Kidney glomerular epithelial cell (primary cell): ENCODE measurements around the gene NCSTN.

ENCODE experiments used
- DNase-seq: peaks from one replicate; lab custom pipeline; 2025; lab: John Stamatoyannopoulos, UW

NCSTN gene

DNA sequence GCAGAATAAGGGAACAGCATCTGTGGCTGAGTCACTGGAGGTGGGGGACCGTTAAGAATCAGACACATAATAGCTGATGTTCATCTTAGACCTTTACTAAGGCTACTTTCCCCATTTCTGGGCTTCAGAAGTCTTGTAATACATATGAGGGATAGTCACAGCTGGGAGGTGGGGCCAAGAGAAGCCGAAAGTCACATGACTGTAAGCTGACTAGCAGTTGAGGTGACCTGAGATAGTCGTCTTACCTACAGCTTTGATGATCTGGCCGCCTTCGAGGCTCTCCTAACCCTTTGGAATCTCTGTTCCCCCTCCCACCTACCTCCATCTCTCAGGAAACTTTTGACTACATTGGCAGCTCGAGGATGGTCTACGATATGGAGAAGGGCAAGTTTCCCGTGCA, 9.4 kb downstream of the NCSTN start:
- DNase-seq, result no peak

DNA sequence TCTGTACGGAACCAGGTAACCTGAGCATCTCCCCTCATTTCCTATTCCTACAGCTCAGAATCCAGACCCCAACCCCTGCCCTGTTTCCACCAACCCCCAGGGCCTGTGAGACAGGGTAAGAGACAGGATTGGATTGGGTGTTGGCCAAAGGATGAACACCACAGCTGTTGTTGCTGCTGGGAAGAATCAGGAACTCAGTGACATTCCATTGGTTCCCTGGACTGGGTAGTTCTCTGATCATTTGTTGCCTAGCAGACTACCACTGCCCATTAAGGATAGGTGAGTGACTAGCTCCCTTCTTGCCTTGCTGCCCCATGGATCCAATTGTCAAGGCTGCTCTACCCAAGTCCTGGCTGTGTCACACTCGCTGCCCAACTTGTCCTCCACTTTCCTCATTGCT, 10.0 kb downstream of the NCSTN start:
- DNase-seq, result no peak

DNA sequence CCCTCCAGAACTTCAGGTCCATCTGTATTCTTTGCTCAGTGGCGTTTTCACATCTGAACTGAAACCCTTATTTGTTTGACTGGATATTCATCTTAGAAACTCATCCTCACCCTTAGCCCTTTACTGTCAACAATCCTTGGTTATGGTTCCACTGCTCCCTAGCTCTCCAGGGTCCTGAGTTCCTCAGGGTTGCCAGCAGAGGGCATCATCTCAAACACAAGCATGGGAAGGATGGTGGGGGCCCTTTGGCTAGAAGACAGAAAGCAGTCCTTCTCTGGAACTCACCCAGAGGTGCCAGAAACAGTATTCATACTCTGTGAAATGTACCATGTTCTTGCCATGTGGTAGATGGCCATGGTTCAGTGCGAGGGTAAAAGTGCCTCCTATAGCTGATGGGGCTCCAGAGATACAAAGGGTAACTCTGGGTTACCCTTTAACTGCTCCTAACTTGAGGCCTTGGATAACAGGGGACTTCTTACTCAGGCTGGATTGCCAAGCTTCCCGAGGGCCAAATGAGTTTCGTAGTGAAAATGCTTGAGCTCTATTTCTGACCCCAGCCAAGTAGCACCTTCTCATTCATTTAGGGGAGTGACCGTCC, 11.3 kb downstream of the NCSTN start:
- DNase-seq, result peak; percentile 15

DNA sequence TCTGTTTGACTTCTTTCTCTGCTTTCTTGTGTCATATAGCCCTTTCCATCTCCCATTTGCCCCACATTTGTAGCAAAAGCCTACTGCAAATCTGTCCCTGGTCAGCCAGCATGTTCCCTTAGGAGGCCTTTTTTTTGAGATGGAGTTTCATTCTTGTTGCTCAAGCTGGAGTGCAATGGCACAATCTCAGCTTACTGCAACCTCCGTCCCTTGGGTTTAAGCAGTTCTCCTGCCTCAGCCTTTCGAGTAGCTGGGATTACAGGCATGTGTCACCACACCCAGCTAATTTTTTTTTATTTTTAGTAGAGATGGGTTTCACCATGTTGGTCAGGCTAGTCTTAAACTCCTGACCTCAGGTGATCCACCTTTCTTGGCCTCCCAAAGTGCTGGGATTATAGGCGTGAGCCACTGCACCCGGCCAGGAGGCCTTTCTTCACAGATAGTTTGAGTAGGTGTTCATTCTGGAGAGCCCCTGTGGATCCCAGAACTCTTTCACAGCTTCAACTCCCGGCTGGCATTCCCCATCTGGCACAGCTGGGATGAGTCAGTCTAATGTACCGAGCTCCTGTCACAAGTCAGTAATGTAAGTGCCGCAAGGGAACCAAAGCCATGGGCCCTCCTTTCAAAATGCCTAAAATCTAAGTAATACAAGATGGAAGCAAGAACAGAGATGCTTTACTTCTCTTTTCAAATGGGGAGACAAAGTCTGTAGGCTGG, 14.3 kb downstream of the NCSTN start:
- DNase-seq, result no peak

DNA sequence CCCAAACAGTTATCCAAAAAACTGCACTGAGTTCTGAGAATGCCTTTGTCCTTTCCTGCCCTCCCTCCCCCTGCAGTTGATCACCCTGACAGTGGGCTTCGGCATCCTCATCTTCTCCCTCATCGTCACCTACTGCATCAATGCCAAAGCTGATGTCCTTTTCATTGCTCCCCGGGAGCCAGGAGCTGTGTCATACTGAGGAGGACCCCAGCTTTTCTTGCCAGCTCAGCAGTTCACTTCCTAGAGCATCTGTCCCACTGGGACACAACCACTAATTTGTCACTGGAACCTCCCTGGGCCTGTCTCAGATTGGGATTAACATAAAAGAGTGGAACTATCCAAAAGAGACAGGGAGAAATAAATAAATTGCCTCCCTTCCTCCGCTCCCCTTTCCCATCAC, 14.9 kb downstream of the NCSTN start:
- no peak for DNase-seq

DNA sequence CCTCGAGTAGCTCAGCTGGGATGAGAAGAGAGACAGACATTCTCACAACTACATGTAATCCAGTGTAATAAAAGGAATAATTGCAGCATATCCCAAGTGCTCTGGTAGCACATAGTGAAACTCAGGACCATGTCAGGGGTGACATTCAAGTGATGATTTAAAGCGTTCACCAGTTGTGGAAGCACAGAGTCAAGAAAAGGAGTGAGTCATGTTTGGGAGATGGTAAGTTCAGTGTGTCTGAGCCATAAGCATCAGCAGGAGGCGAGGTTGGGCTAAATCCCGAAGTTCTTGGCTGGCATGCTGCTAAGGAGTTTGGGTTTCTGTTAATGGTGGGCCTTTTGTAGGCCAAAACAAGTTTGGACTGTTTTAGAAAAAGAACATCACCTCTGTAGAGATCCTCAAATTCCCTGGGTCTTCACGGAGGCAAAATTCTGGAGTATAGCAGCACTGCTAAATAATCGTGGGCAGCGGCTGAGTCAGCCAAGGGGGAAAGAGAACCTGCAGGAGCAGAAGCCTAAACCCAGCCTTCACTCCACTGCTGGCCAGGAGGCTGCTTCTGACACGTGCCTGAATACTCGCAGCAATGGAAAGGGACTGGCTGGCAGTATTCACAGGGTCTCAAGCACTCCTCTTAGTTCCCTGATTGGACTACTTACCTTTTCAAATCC, 16.5 kb downstream of the NCSTN start:
- no peak for DNase-seq

DNA sequence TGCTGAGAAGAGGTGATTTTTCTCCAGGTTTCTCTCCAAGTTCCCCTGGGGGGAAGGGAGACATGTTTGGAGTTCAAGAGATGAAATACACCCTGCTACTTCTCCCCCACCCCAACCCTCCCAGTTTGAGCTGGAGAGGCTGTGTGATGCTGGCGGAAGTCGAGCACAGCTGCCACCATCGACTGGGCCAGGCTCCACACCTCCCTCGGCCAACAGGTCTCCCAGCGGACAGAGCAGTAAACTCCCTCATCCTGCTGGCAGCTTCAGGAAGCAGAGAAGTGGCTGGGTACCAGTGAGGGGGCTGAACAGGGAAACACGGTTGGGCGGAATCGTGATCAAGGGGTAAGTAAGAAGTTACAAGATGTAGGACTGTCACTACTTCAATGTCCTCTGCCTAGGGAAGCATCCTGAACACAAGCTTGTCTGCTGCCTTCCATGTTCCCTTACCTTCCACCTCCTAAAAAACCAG, 17.1 kb downstream of the NCSTN start:
- no peak for DNase-seq

DNA sequence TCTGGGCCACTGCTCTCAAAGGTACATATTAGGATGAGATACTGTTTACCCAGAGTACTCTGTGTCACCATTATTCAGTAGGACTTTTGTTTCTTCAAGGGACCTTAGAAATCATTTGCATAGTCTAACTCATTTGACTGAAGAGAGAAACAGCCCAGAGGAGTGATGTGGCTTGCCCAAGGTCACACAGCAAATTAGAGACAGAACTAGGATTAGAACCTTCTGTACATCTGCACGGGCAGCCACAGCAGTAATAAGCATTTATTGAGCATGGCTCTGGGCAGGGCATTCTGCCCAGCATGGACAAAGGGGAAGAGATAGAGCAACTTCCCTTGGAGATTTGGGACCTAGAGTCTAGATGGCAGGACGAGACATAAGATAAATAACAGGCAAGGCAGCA, 18.0 kb downstream of the NCSTN start:
- DNase-seq, result no peak

DNA sequence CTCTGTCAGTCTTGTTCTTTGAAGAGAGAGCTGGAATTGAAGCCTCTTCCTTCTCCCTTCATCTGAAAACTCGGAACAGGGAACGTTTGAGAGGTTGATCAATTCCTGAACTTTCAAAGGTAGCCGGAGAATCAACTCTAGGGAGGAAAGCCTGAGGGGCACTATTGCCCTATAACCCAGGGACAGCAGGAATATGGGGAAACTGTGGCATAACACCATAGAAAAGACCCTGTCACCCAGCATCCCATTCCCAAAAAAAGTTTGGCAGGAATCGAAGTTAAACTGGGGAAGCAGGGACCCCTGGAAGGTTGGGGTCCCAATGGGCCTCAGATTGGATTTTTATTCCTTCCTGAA, 18.6 kb downstream of the NCSTN start:
- no peak for DNase-seq

DNA sequence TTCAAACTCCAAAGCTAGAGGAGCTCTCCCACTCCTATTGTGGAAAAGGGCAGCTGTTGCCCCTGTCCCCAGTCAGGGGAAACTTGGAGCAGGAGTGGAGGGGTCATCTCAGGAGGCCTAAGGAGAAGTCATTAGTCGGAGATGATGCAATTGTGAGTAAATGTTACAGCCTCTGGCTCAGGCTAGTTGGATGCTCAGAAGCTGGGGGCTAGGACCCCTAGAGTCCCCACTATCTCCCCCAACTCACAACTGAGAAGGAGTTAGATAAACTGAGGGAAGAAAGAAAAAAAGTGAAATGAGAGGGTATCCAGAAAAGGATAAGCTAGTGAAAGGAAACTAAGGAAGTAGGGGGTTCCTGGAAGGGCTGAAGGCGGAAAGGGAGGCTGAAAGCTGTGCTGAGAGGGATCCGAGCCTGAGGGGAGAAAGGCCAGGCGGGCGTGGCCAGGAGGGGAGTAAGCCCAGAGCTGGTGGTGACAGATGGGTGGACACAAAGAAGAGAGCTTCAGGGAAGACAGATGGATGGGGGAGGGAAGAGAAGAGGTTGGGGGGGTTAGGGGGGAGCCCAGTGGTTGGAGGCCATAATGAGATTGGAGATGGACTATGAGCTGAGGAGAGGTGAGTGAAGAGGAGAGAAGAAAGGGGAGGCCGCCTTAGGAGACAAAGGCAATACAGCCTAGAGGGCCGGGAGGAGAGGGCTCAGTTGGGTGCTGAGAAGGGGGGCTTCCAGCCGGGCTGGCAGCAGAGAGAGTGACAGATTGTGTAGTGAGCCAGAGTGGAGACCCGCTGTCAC, 19.2 kb downstream of the NCSTN start:
- DNase-seq, result no peak

DNA sequence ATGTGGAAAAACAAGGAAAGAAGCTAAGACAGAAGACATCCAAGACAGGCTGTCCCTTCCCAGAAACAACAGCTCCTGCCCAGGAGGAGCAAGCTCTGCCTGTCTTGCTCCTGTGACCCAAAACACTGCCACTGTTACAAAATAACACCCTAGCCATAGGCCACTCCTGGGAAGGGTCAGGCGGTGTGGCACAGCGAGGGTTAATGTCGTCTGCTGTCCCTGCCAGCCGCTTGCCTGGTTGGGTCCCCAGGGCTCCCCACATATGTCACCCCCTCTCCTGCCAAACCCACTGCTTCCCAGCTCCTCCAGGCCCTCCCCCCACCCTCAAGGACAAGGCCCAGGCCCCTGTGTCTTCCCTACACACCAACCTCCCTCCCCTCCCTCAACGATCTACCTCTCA, 19.8 kb downstream of the NCSTN start:
- DNase-seq, result no peak

DNA sequence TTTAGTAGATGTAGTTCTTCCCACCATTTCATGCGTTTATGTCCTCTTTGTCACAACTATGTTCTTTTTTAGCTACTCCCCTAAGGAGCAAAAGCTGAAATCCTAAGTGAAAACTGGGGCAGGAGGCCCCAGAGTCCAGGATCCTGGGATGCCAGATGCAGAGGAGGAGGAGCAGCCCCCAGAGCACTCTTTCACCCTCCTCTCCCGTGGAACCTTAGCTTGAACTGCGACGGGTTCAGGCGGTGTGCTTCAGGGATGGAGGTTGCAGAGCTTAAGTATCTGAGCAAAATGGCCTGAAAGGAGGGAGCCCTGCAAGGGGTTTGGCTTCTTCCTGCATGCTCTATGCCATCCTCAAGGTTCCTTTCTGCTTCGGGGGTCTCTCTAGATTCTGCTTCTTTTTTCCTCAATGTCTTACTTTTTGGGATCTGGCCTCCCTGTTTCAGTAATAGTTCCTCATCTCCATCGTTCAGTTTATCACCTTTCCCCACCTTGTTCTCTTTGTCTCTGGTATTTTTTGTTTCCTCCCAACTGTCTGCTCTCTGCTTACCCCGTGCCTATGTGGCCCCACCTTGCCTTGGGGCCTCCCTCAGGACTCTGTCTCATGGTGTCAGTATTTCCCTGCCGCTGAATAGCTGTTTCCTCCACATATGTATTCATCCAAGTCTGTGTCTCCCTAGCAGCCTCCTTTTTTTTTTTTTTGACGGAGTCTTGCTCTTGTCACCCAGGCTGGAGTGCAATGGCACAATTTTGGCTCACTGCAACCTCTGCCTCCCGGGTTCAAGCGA, 21.0 kb downstream of the NCSTN start:
- DNase-seq, result no peak

DNA sequence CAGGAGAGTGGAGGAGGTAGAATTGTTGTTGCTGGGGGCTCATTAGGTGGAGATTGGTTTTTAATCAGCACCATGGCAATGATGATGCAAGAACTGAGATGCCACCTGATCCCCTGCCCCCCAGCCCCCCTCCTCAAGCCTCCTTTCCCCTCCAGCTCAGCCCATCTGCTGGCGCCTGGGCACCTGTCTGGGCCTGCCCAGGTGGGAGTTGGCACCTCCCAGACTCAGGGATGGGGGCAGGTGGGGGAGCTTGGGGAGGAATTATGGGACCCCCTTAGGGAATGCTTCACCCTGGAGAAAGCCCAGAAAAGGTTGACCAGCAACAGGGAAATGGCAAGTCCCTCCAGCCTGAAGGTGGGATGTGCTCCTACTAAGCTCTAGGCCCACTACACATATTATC, 22.1 kb downstream of the NCSTN start:
- no peak for DNase-seq

DNA sequence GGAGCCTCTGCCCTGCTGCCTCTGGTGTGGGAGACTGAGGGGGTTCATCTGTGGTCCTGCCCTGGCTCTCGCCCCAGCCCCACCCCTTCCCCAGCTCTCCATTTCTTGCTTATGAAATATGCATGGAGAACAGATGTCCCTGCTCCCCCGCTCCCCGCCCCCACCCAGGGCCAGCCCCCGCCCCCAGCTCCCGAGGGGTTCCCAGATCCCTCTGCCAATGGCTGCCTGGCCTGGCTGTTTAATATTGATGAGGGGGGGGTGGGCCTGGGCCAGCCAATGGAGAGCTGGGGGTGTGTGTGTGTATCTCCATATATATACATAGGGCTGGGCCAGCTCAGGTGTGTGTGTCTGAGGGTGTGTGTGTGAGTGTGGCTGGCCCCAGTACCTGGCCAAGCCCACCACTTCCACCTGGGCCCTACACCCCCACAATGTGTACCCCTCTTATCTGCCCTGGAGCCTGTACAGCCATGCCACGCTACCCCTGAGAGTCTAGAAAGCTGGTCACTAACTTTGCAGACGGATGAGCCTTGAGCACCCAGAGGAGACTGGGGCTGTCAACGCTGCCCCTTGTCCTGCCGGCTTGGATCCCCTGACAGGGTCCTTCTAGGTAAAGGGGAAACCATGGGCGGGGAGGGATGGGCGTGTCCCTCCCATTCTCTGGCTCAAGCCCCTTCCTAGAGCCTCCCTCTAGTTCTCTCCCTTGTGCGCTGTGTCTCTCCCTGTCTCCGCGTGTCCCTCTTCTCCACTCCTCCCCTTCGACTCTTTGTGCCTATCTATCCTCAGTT, 23.7 kb downstream of the NCSTN start, which contains the start of gene NHLH1:
NHLH1 (plus strand) TSS at position 341 of the 785 bp plus-strand sequence. CDS start 3,661 bp downstream, outside the sequence.
- no peak for DNase-seq

DNA sequence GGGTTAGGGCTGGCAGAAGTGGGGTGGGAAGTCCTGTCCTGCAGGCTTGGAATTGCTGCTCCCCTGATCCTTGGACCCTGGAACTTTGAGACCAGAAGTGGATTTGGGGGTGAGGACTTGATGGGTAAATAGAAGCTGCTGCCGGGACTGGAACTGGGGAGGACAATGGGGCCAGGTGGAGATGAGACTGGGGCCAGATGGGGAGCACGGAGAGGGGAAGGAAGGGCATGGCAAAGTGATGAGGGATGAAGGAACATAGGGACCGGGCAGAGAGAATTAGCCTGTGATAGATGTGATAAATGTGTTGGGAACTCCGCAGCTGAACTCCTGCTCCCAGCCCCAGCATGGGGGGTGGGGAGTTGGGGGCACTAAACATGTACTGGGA, 24.3 kb downstream of the NCSTN start:
- no peak for DNase-seq

DNA sequence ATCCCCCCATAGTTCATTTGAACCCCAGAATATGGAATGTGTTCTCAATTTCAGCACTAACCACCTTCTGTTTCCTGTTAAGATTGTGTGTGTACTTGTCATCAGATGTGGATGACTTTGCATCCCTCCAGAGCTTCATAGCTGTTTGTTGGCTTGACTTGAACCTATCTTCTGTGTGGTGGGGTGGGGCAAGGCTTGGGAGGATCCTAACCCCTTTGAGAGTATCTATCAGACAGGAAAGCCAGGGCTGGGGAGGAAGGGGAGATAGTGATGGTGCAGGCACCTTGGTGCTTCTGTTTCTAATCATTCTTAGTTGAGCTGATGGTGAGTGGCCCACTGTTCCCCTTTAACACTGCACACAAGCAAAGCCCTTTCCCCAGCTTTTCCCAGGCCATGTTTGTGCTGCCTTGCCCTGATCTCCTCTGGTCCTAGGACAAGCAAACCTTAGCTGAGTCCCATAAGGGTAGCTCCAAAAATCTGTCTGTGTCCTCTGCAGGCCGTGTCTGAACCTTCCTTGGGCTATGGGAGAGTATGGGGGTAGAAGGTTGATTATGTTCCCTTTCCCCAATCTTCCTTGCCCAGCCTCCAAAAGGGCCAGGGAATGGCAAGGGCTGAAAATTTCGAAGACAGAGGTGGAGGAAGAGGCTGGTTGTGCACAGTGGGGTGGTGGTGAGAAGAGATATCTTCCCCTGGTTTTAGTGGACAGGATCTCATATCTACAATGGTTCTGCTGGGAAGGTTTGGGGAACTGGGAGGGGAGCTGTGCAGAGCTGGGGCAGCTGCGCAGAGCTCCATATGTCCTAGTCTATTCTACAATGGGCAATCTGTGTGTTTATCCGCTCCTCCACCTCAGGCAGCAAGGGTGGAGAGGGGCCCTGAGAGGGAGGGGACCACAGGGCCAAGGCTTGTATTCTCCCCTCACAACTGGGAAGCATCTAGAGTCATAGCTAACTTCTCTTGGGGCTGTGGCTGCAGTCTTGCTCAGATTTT, 25.0 kb downstream of the NCSTN start:
- no peak for DNase-seq

DNA sequence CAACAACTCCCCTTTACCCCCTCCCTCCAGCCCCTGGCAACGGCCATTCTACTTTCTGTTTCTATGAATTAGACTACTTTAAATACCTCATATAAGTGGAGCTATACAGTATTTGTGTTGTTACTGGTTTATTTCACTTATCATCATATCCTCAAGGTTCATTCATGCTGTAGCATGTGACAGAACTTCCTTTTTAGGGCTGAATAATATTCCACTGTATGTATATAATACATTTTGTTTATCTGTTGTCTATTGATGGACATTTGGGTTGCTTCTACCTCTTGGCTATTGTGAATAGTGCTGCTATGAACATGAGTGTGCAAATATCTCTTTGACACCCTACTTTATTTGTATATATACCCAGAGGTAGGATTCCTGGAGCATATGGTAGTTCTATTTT, 25.9 kb downstream of the NCSTN start:
- DNase-seq, result no peak

DNA sequence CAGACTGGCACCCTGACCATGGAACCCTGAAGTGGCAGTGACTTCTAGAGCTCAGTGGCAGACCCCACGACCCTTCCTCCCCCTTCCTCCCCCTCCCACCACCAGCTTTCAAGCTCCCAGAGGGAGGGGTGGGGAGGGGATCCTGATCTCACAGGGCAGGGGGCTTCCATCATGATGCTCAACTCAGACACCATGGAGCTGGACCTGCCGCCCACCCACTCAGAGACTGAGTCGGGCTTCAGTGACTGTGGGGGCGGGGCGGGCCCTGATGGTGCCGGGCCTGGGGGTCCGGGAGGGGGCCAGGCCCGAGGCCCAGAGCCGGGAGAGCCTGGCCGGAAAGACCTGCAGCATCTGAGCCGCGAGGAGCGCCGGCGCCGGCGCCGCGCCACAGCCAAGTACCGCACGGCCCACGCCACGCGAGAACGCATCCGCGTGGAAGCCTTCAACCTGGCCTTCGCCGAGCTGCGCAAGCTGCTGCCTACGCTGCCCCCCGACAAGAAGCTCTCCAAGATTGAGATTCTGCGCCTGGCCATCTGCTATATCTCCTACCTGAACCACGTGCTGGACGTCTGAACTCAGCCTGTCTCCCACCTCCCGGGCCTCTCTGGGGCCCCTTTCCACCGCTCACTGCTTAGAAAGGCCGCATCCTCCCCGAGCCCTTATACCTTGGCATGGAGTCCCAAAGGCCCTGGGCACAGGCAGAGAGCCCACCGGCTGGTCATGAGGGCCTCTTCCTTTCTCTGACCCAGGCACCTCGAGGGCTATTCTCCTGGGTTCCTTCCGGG, 27.6 kb downstream of the NCSTN start:
- DNase-seq, result no peak

DNA sequence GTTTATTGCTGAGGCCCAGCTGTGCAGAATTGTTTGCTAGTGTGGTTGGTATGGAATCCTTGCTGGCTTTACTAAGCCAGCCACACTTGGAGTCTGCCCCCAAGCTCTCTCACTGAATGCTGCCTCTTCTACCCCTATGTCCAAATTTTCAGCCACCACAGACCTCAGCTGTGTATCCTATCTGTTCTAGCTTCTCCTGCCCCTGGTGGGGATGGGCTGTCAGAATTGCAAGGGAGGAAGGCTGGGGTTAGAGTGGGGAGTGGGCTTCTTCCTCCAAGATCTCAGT, 28.1 kb downstream of the NCSTN start:
- DNase-seq, result no peak
